Progenitor cell of endocrine pancreas (in vitro differentiated cells): ENCODE results near the gene TNNC1. TPM values are rescaled to one million over a fixed set of nuclear protein-coding genes. Genes with fewer than 3 reads are reported as not detected.

Experiments
- DNase-seq: peaks from one replicate; pipeline ENCODE4 v3.0.0; 2021; ENCODE audit warnings: low spot score; ENCODE audit not compliant: unreplicated experiment
- H3K27ac Mint-ChIP-seq: 2 replicates; pipeline ENCODE4 v1.8.0; 2021; ENCODE audit warnings: mild to moderate bottlenecking, moderate library complexity, mixed read lengths
- H3K27me3 Mint-ChIP-seq: 2 replicates; pipeline ENCODE4 v1.8.0; 2021; ENCODE audit warnings: mixed read lengths
- H3K36me3 Mint-ChIP-seq: 2 replicates; pipeline ENCODE4 v1.8.0; 2022; ENCODE audit warnings: mixed read lengths; ENCODE audit not compliant: insufficient read depth
- H3K4me1 Mint-ChIP-seq: 2 replicates; pipeline ENCODE4 v1.8.0; 2021; ENCODE audit warnings: low read depth, mixed read lengths
- H3K4me3 Mint-ChIP-seq: 2 replicates; pipeline ENCODE4 v1.8.0; 2021; ENCODE audit warnings: low read depth, mild to moderate bottlenecking, moderate library complexity, mixed read lengths
- H3K9me3 Mint-ChIP-seq: 2 replicates; pipeline ENCODE4 v1.8.0; 2021; ENCODE audit warnings: low read depth, mixed read lengths
- CTCF ChIP-seq: fragments of 200-600 bp; sonication (generic); IDR thresholded peaks from one replicate; pipeline ENCODE4 v1.5.0; 2021; ENCODE audit warnings: antibody characterized with exemption, mild to moderate bottlenecking; ENCODE audit not compliant: unreplicated experiment
- total RNA-seq: library from RNA; stranded (reverse); gene quantifications from 2 replicates; pipeline ENCODE4 v1.2.1, GENCODE V29; 2021

TNNC1 gene
- total RNA-seq, 1 donor from 2014 or later: 3.3 TPM

GRCh38 chr3:52441772-52442332 lies 12.0 kb downstream of the TNNC1 start:
- Mint-ChIP-seq H3K4me3 (no peak overlapping the region), H3K9me3 (no peaks in the 10 kb centered on the region), H3K36me3 (no peaks in the 10 kb centered on the region), H3K27ac (no peak overlapping the region), H3K27me3 (peaks cover under 1% of the 10 kb centered on the region), H3K4me1 (peaks cover 2% of the 10 kb centered on the region)
- DNase-seq: no peak
- no peak for TF ChIP-seq CTCF

- Mint-ChIP-seq H3K9me3 (no peaks in the 10 kb centered on the region), H3K36me3 (no peaks in the 10 kb centered on the region), H3K4me1 (peaks cover 2% of the 10 kb centered on the region), H3K27me3 (no peaks in the 10 kb centered on the region), H3K4me3 (no peak overlapping the region), H3K27ac (no peak overlapping the region)
- no peak for TF ChIP-seq CTCF
- DNase-seq: no peak
Measured at GRCh38 chr3:52441091-52441771, 12.6 kb downstream of the TNNC1 start.

DNA sequence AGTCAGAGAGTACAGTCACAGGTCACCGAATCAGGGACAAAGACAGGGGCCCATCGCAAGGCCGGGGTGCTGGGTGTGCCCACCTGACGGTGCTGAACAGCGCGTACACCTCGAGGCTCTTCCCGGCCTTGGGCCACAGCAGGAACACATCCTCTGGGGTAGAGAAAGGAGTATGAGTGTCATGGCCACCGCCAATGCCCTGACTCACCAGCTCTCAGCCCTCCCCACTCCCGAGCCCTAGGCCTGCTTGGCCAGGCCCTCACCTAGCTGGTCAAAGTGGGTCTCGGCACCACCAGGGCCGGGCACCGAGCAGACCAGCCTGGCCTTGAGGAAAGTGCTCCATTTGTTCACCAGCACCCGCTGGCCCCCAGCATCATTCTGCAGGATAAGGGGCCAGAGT lies 13.2 kb downstream of the TNNC1 start:
- H3K4me1 Mint-ChIP-seq: peaks cover 2% of the 10 kb centered on the region
- no peak overlapping the region for H3K27ac Mint-ChIP-seq
- H3K27me3 Mint-ChIP-seq: no peaks in the 10 kb centered on the region
- DNase-seq: no peak
- no peak overlapping the region for H3K4me3 Mint-ChIP-seq
- no peaks in the 10 kb centered on the region for H3K9me3 Mint-ChIP-seq
- TF ChIP-seq CTCF: no peak
- no peaks in the 10 kb centered on the region for H3K36me3 Mint-ChIP-seq

GRCh38 chr3:52440249-52440551 lies 13.6 kb downstream of the TNNC1 start:
- no peak for DNase-seq
- Mint-ChIP-seq H3K36me3 (no peaks in the 10 kb centered on the region), H3K4me1 (peaks cover 2% of the 10 kb centered on the region), H3K27me3 (no peaks in the 10 kb centered on the region), H3K4me3 (no peak overlapping the region), H3K27ac (no peak overlapping the region), H3K9me3 (no peaks in the 10 kb centered on the region)
- no peak for TF ChIP-seq CTCF

DNA sequence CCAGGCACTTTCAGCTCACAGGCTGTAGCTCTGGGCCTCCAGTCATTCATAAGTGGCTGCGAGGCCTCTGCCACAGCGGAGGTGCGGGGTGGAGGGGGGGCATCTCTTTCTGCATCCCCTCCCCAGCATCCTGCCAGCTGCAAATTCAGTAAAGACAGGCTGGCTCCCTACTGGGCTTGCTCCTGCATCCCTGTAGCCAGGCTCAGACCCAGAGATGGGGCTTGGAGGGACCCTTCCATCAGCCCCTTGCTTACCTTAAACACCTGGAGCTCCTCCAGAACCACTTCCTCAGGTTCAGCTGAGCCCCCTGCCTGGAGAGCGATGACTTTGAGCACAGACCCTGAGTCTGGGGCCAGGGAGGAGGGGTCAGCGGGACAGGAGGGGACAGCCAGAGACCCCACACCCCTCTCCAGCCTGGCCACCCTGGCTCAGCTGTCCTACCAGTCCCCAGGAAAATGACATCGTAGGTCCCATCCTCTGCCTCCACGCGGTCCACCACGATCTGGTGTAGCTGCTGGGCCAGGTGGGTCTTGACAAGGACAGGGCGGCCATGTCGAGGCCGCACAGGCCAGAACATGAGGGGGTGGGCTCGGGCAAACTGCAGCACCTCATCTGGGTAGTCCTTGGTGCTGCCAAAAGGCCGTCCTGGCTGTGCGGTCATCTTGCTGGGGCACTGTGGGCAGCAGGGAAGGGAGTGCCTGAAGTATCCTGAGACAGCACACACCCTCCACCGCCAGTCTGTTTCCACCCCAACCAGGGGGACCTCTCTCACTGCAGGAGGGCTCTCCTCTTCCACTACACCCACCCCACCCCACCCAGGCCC lies 14.2 kb downstream of the TNNC1 start:
- TF ChIP-seq CTCF: no peak
- Mint-ChIP-seq H3K4me3 (no peak overlapping the region), H3K27me3 (no peaks in the 10 kb centered on the region), H3K4me1 (no peaks in the 10 kb centered on the region), H3K36me3 (no peaks in the 10 kb centered on the region), H3K27ac (no peak overlapping the region), H3K9me3 (no peaks in the 10 kb centered on the region)
- no peak for DNase-seq
